GM19455 (cell line): ENCODE data around the gene ZNF557.
"Not testable (repeated sequence)": the region's sequence is repeated elsewhere in the genome, so short reads cannot be mapped to it uniquely, and the experiment has no call there.

ENCODE experiments used
- ATAC-seq: cut with Tn5 transposase; IDR thresholded peaks from one replicate; pipeline ENCODE4 v1.9.1; 2021; ENCODE audit not compliant: unreplicated experiment

ZNF557 gene

DNA sequence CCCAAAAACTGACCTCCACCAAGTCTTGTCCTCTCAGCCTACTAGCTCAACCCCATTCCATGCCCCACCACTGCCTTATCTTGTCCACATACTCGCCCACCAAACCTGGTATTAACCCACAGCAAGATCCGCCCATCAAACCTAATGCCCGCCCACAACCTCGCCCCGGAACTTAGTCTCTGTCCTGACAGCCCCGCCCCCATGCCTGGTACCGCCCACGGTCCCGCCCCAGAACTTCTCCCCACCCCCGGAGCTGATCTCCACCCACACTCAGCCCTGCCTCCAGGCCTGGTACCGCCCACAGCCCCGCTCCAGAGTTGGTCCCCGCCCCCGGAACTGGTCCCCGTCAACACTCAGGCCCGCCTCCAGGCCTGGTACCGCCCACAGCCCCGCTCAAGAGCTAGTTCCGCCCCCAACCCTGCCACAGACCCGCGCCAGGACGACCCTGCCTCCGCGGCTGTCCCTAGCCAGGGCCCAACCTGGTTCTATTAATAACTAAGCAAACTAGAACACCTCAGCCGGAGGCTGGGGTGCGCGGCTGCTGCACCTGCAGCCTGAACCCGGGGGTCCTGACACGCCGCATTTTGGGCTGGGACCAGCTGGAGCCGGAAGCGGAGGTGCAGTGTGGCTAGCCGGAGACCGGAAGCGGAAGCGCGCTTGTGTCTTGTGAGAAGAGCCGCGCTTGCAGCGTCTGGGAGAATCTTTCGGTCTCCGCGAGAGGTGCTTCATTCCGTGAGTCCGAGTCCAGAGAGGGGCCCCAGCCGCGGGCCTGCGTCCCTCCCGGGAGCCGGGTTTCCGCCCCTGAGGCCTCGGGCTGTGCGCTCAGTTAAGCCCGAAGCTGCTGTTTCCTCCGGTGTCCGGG, at the start of gene ZNF557:
TSS of gene ZNF557 (plus strand) at position 662 of the 862 bp plus-strand sequence. CDS start 5,372 bp downstream, outside the sequence.
- peak; percentile 88 for ATAC-seq

- ATAC-seq = not testable (repeated sequence)
Observed at GRCh38 chr19:7021331-7021730, 48.2 kb upstream of the ZNF557 start, which contains the start of gene MBD3L2B. Gene MBD3L2B, minus strand, starts transcription at chr19:7021431. Its CDS starts 34 bp downstream, at chr19:7021397.

GRCh38 chr19:7028790-7029189, 40.7 kb upstream of the ZNF557 start:
- not testable (repeated sequence) for ATAC-seq

DNA sequence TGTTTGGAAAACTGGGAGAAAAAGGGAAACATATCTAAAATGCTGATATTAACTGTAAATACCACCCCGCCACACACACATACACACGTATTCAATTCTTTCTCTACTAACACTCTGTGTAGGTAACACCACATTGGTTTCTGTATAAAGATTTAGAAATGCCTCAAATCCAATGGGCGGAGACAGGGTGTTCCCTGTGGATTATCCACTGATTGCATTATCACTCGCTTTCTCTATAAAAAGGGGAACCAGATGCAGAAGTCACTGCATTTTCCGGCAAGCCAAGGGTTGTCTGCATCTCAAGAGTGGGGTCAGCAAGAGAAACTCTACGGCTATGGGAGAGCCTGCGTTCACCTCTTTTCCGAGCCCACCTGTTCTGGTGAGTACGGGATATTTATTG, 39.2 kb upstream of the ZNF557 start, which contains the start of gene MBD3L5:
TSS of gene MBD3L5 (plus strand) at position 301 of the 400 bp plus-strand sequence. CDS start at position 335, 34 bp downstream.
- not testable (repeated sequence) for ATAC-seq

GRCh38 chr19:7040079-7040478, 29.4 kb upstream of the ZNF557 start, which contains the start of gene MBD3L4:
Gene MBD3L4, minus strand, starts transcription at chr19:7040179. Its CDS starts 35 bp downstream, at chr19:7040144.
- not testable (repeated sequence) for ATAC-seq

GRCh38 chr19:7041563-7041962, 27.9 kb upstream of the ZNF557 start:
- ATAC-seq = not testable (repeated sequence)

GRCh38 chr19:7049021-7049420, 20.5 kb upstream of the ZNF557 start, which contains the start of gene MBD3L2:
Gene MBD3L2, plus strand, starts transcription at chr19:7049321. Its CDS starts 53 bp downstream, at chr19:7049374.
- not testable (repeated sequence) for ATAC-seq

DNA sequence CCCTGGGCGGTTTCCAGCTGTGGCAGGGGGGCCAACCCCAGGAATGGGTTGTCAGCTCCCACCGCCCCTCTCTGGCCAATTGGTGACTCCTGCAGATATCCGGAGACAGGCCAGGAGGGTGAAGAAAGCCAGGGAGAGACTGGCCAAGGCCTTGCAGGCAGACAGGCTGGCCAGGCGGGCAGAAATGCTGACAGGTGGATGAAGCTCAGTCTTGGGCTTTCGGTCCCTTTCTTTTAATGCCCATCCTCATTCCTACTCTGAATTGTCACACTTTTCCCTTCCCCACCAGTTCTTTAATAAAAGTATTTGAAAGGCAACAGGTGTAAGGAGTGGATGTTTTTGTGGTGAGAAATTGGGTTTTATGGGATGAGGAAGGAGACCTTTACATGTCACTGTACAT, 18.1 kb upstream of the ZNF557 start:
- not testable (repeated sequence) for ATAC-seq

DNA sequence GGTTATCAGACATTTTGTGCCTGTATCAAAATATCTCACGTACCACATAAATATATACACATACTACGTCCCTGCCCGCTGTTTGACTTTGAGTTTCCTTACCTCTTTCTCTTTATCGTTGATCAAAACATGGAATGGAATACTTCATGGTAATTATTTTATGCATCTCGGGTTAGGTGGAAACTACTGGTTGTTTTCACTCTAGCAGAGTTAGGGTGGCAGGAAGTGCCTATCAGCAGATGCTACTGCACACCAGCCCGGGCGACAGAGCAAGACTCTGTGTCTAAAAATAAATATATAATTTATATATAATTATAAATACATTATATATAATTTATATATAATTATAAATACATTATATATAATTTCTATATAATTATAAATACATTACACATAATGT, 16.6 kb upstream of the ZNF557 start:
- ATAC-seq = not testable (repeated sequence)

- not testable (repeated sequence) for ATAC-seq
Observed at GRCh38 chr19:7054635-7055368, 14.7 kb upstream of the ZNF557 start.

- not testable (repeated sequence) for ATAC-seq
Observed at GRCh38 chr19:7055679-7056078, 13.8 kb upstream of the ZNF557 start.

DNA sequence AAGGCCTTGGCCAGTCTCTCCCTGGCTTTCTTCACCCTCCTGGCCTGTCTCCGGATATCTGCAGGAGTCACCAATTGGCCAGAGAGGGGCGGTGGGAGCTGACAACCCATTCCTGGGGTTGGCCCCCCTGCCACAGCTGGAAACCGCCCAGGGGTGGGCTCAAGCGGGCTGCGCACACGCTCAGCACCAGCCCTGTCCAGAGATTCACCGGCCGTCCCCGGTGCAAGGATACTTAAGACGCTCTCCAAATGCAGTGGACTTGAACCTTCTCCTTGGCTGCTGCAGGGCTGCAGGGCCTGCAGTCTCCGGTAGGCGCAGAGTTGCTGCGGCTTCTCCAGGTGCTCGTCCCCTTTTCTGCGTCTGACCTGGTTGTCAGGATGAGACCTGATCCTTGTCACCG, 13.1 kb upstream of the ZNF557 start:
- ATAC-seq = not testable (repeated sequence)

DNA sequence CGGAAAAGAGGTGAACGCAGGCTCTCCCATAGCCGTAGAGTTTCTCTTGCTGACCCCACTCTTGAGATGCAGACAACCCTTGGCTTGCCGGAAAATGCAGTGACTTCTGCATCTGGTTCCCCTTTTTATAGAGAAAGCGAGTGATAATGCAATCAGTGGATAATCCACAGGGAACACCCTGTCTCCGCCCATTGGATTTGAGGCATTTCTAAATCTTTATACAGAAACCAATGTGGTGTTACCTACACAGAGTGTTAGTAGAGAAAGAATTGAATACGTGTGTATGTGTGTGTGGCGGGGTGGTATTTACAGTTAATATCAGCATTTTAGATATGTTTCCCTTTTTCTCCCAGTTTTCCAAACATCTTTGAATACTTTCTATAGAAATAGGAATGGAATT, 10.9 kb upstream of the ZNF557 start, which contains the start of gene MBD3L3:
TSS of gene MBD3L3 (minus strand) at position 101 of the 400 bp plus-strand sequence. CDS start at position 30, 71 bp downstream.
- not testable (repeated sequence) for ATAC-seq

DNA sequence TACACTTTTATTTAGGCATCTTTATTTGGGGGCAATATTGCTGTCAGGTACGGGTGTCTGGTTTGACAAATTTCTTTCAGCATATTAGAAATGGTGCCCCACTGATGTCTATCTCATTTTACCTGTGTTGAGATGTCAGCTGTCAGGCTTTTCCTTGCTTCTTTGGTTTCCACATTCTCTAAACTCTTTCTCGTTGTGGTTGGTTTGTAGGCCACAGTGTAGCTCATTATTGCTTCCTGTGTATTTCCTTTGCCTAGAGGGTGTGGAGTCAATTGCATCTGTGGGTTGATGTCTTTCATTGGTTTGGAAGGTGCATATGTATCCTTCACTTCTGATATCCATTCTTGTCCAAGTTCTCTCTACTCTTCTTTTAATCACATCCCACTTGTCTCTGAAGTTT, 9.5 kb upstream of the ZNF557 start:
- not testable (repeated sequence) for ATAC-seq

- ATAC-seq = no peak
Observed at GRCh38 chr19:7063339-7063738, 6.2 kb upstream of the ZNF557 start.

DNA sequence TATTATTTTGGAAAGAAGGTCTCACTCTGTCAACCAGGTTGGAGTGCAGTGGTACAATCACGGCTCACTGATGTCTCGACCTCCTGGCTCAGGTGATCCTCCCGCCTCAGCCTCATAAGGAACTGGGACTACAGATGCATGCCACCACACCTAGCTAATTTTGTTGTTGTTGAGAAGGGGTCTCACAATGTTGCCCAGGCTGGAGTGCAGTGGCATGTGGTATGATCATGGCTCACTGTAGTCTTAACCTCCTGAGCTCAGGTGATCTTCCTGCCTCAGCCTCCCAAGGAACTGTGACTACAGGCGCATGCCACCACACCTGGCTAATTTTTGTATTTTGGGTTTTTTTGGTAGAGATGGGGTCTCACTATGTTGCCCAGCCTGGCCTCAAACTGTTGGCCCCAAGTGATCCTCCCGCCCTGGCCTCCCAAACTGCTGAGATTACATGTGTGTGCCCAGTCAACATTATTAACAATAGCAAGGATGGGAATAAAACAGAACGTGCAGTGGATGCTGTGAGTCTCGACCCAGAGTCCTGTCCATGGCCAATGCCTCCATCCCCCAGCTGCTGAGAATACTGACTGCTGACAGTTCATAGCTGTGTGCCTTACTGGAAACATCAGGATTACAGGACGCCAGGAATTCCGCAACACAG, 5.6 kb upstream of the ZNF557 start:
- no peak for ATAC-seq

- not testable (repeated sequence) for ATAC-seq
Observed at GRCh38 chr19:7067122-7067521, 2.4 kb upstream of the ZNF557 start.

DNA sequence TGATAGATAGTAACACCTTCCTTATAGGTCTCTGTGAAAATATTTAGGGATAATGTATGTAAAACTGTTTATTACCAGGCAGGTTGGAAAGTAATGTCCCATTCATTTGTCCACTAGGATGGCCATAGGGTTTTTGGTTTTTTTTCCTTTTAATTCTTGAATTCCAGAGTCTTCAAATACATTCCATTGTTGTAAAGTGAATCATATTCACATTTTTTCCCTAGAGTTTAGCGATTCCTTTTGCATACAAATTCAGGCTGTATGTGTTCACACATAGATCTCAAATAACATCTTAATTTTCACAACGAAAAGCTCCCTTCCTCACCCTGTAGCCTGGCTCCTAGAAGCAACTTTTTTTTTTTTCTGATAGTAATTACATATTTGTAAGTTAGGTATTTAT, 1.8 kb upstream of the ZNF557 start:
- ATAC-seq = no peak

DNA sequence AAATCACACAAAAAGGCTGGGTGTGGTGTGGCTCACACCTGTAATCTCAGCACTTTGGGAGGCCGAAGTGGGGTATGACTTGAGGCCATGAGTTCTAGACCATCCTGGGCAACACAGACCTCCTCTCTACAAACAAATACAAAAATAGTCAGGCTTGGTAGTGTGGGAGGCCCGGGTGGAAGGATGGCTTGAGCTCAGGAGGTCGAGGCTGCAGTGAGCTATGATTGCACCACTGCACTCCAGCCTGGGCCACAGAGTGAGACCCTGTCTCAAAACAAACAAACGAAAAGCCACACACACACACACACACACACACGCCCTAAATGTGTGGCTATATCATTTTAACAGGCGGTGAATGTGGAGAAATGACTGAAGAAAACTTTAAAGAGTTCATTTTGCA, 904 bp upstream of the ZNF557 start:
- no peak for ATAC-seq

- no peak for ATAC-seq
Observed at GRCh38 chr19:7069904-7070226, 362 bp downstream of the ZNF557 start.

GRCh38 chr19:7072541-7072940, 3.0 kb downstream of the ZNF557 start:
- no peak for ATAC-seq
